Measurements from ENCODE around the gene EIF3K. TPM values are rescaled to one million over a fixed set of nuclear protein-coding genes. Genes with fewer than 3 reads are reported as not detected.
A peak's percentile ranks its signal among the peaks of the same experiment; 100 is the strongest.
"Not testable (repeated sequence)": the region's sequence is repeated elsewhere in the genome, so short reads cannot be mapped to it uniquely, and the experiment has no call there.

Gene EIF3K
- polyA plus RNA-seq, 1 donor = 290 TPM

DNA sequence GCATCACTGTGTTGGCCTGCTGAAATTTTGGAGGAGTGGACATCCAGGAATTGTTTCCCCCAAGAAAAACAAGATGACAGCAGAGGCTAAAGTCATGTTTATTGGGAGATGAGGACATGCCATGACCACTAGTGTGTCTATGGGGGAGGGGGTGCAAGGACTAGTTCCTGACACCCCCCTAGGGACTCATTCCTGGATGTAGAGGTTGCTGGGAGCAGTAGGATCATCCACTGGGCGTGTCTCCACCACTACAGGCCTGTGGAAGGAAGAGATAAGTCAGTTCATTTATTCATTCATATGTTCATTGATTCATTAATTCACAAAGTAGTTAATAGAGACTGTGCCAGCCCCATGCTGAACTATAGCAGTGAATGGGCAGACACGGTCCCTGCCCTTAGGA lies 31.4 kb upstream of the EIF3K start:
- no peak for DNase-seq
- H3K27me3 ChIP-seq (ENCODE audit: control insufficient read depth, insufficient read depth, low read length) = no peaks in the 10 kb centered on the region
- no peak overlapping the region for H3K27ac ChIP-seq (ENCODE audit: low read length)
- no peaks in the 10 kb centered on the region for H3K36me3 ChIP-seq (ENCODE audit: control insufficient read depth, insufficient read depth, low read length)
- H3K4me3 ChIP-seq (ENCODE audit: low read length) = no peak overlapping the region
- no peaks in the 10 kb centered on the region for H3K9me3 ChIP-seq (ENCODE audit: control insufficient read depth, low read depth, low read length)
- WGBS (ENCODE audit: insufficient coverage, low lambda C conversion rate) = no CpG with 5 or more reads among the region's 2 CpGs
- H3K4me1 ChIP-seq (ENCODE audit: control insufficient read depth, insufficient read depth, low read length) = no peaks in the 10 kb centered on the region

DNA sequence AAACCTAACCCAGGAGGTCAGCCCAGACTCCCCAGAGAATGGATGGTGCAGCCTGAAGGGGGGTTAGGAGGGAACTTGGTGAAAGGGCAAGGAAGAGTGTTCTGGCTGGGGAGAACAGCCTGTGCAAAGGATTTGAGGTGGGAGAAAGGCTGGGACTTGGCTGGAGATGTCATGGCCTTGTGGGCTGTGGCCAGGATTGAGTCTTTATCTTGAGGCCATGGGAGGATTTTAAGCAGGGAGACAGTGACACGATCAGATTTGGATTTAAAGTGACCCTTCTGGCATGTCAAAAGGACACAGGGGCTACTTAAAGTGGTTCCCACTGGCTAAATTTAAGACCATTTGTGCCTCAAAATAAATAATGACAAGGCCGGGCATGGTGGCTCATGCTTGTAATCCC lies 30.9 kb upstream of the EIF3K start:
- no peak overlapping the region for H3K4me3 ChIP-seq (ENCODE audit: low read length)
- no peaks in the 10 kb centered on the region for H3K9me3 ChIP-seq (ENCODE audit: control insufficient read depth, low read depth, low read length)
- DNase-seq = no peak
- H3K27me3 ChIP-seq (ENCODE audit: control insufficient read depth, insufficient read depth, low read length) = no peaks in the 10 kb centered on the region
- H3K36me3 ChIP-seq (ENCODE audit: control insufficient read depth, insufficient read depth, low read length) = no peaks in the 10 kb centered on the region
- no CpG with 5 or more reads among the region's 2 CpGs for WGBS (ENCODE audit: insufficient coverage, low lambda C conversion rate)
- H3K27ac ChIP-seq (ENCODE audit: low read length) = no peak overlapping the region
- H3K4me1 ChIP-seq (ENCODE audit: control insufficient read depth, insufficient read depth, low read length) = no peaks in the 10 kb centered on the region

DNA sequence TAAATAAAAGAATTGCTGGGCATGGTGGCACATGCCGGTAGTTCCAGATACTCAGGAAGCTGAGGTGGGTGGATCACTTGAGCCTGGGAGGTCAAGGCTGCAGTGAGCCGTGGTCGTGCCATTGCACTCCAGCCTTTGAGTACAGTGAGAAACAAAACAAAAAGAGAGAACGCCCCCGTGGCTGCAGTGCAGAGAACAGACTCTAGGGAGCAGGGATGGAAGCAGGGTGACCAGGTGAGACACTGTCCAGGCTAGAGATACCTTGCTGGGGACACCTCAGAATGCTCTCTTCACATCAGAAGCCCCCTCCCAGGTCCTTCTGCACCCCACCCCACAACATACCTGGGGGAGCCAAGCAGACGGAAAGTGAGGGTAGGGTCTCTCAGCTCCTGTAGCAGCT lies 26.0 kb upstream of the EIF3K start:
- no peak for DNase-seq
- no CpG with 5 or more reads among the region's 6 CpGs for WGBS (ENCODE audit: insufficient coverage, low lambda C conversion rate)
- Histone ChIP-seq H3K9me3 (ENCODE audit: control insufficient read depth, low read depth, low read length) (peaks cover 5% of the 10 kb centered on the region), H3K27ac (ENCODE audit: low read length) (no peak overlapping the region), H3K36me3 (ENCODE audit: control insufficient read depth, insufficient read depth, low read length) (no peaks in the 10 kb centered on the region), H3K4me1 (ENCODE audit: control insufficient read depth, insufficient read depth, low read length) (peaks cover 3% of the 10 kb centered on the region), H3K4me3 (ENCODE audit: low read length) (no peak overlapping the region), H3K27me3 (ENCODE audit: control insufficient read depth, insufficient read depth, low read length) (no peaks in the 10 kb centered on the region)

DNA sequence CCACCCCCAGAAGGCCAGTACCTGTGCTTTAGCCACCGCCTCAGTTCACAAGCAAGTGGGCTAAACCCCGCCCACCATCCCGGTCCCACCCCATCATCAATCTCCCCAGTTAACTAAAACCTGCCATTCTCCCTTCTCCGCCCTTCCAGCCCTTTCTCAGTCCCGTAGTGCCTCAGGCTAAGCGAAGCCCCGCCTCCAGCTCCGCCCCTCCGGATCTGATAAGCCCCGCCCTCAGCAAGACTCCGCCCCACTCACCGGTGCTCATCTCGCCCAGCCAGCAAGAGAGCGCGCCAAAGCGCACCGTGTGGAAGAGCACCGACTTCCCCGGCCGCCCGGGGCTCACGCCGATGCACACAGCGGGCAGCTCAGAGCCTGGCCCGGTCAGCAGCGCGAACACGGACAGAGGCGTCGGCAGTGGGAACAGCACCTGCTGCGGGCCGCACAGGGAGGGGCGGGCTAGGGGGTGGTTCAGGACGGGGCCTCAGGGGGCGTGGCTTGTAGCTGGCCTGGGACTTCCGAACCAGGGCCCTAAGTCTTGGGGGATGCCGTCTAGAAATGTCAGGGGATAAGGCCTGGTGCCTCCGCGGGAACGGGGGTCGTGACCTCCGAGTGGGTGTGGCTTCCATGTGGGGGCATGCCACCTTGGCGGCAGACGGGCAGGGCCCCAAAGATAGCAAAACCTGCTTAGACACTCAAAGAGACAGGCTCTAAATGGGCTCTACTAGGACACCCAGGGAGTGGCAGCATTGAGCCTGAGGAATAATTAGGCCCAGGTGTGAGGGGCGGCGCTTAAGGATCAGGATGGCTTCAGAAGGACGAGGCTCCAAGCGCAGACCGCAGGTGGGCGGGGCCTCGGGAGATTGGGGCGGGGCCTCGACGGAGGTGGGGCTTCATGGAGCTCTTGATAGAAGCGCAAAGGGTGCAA lies 22.7 kb upstream of the EIF3K start:
- peaks cover 3% of the 10 kb centered on the region for H3K4me1 ChIP-seq (ENCODE audit: control insufficient read depth, insufficient read depth, low read length)
- H3K36me3 ChIP-seq (ENCODE audit: control insufficient read depth, insufficient read depth, low read length) = no peaks in the 10 kb centered on the region
- no peak overlapping the region for H3K27ac ChIP-seq (ENCODE audit: low read length)
- peak; percentile 43 to 57 for DNase-seq
- peaks cover 5% of the 10 kb centered on the region for H3K9me3 ChIP-seq (ENCODE audit: control insufficient read depth, low read depth, low read length)
- H3K4me3 ChIP-seq (ENCODE audit: low read length) = peak overlapping the region; percentile 19
- no peaks in the 10 kb centered on the region for H3K27me3 ChIP-seq (ENCODE audit: control insufficient read depth, insufficient read depth, low read length)
- WGBS (ENCODE audit: insufficient coverage, low lambda C conversion rate) = 0% methylated on average over 1 of the region's 55 CpGs

DNA sequence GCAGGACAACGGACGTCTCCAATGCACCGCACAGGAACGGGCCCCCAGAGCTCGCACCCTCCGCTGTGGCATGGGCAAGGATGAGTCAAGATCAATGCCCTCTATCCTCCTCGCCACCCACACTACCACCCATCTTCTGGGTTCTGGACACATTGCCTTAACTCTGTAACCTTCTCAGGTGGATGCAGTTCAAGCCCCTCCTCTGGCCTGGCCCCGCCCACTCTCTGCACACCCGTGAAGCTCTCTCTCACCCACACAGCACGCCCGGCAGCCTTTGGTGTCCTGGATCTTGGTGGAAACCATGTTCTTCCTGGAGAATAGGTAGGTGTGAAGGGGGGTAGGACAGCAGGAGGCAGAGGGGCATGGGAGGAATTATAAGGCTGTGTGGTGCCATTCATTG lies 21.9 kb upstream of the EIF3K start:
- Histone ChIP-seq H3K4me3 (ENCODE audit: low read length) (no peak overlapping the region), H3K27me3 (ENCODE audit: control insufficient read depth, insufficient read depth, low read length) (no peaks in the 10 kb centered on the region), H3K4me1 (ENCODE audit: control insufficient read depth, insufficient read depth, low read length) (peaks cover 3% of the 10 kb centered on the region), H3K9me3 (ENCODE audit: control insufficient read depth, low read depth, low read length) (peaks cover 5% of the 10 kb centered on the region), H3K36me3 (ENCODE audit: control insufficient read depth, insufficient read depth, low read length) (no peaks in the 10 kb centered on the region), H3K27ac (ENCODE audit: low read length) (no peak overlapping the region)
- no peak for DNase-seq
- no CpG with 5 or more reads among the region's 11 CpGs for WGBS (ENCODE audit: insufficient coverage, low lambda C conversion rate)

DNA sequence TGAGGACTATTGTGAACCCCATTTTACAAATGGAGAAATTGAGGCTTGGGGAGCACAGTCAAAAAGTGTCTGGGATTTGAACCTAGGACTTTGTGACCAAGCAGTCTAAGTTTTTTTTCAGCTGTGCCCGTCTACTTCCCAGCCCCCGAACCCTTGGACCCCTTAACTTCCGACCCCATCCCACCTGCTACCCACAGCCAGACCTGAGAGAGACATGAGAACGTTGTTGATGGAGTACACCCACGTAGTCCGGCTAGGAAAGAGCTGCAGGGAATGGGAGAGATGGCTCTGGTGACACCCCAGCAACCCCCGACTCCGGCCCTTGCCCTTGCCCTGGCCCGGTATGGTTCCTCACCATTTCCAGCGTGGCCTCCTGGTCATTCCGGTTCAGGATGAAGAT lies 19.3 kb upstream of the EIF3K start:
- no peaks in the 10 kb centered on the region for H3K36me3 ChIP-seq (ENCODE audit: control insufficient read depth, insufficient read depth, low read length)
- DNase-seq = no peak
- H3K9me3 ChIP-seq (ENCODE audit: control insufficient read depth, low read depth, low read length) = peaks cover 5% of the 10 kb centered on the region
- H3K4me3 ChIP-seq (ENCODE audit: low read length) = no peak overlapping the region
- H3K27me3 ChIP-seq (ENCODE audit: control insufficient read depth, insufficient read depth, low read length) = no peaks in the 10 kb centered on the region
- peaks cover 3% of the 10 kb centered on the region for H3K4me1 ChIP-seq (ENCODE audit: control insufficient read depth, insufficient read depth, low read length)
- WGBS (ENCODE audit: insufficient coverage, low lambda C conversion rate) = 100% methylated on average over 1 of the region's 11 CpGs
- no peak overlapping the region for H3K27ac ChIP-seq (ENCODE audit: low read length)

DNA sequence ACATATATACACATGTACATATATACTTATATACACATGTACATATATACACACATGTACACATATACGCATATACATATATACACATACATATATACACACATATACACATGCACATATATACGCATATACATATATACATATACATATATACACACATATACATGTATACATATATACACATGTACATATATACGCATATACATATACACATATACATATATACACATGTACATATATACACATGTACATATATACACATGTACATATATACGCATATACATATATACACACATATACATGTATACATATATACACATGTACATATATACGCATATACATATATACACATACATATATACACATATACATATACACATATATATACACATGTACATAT lies 16.1 kb upstream of the EIF3K start:
- H3K36me3 ChIP-seq (ENCODE audit: control insufficient read depth, insufficient read depth, low read length); H3K27me3 ChIP-seq (ENCODE audit: control insufficient read depth, insufficient read depth, low read length); DNase-seq; H3K4me3 ChIP-seq (ENCODE audit: low read length); H3K4me1 ChIP-seq (ENCODE audit: control insufficient read depth, insufficient read depth, low read length); H3K9me3 ChIP-seq (ENCODE audit: control insufficient read depth, low read depth, low read length); H3K27ac ChIP-seq (ENCODE audit: low read length): not testable (repeated sequence)
- 100% methylated on average over 1 of the region's 5 CpGs for WGBS (ENCODE audit: insufficient coverage, low lambda C conversion rate)

DNA sequence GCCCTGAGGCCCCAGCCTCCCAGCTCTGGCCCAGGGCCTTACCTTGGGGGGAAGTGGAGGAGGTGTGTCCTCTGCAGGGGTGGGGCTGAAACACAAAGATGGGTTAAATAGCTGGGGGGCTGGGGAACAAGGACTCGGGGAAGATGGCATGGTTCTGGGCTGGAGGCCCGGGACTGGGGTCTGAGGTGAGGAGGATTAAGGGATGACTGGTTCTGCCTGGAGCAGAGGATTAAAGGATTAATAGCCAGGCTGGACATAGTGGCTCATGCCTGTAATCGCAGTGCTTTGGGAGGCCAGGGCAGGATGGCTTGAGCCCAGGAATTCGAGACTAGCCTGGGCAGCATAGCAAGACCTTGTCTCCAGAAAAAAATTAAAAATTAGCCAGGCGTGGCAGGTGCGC lies 12.9 kb upstream of the EIF3K start:
- no peaks in the 10 kb centered on the region for H3K27me3 ChIP-seq (ENCODE audit: control insufficient read depth, insufficient read depth, low read length)
- no CpG with 5 or more reads among the region's 6 CpGs for WGBS (ENCODE audit: insufficient coverage, low lambda C conversion rate)
- H3K27ac ChIP-seq (ENCODE audit: low read length) = no peak overlapping the region
- no peak for DNase-seq
- H3K36me3 ChIP-seq (ENCODE audit: control insufficient read depth, insufficient read depth, low read length) = no peaks in the 10 kb centered on the region
- no peak overlapping the region for H3K4me3 ChIP-seq (ENCODE audit: low read length)
- no peaks in the 10 kb centered on the region for H3K9me3 ChIP-seq (ENCODE audit: control insufficient read depth, low read depth, low read length)
- peaks cover 6% of the 10 kb centered on the region for H3K4me1 ChIP-seq (ENCODE audit: control insufficient read depth, insufficient read depth, low read length)

DNA sequence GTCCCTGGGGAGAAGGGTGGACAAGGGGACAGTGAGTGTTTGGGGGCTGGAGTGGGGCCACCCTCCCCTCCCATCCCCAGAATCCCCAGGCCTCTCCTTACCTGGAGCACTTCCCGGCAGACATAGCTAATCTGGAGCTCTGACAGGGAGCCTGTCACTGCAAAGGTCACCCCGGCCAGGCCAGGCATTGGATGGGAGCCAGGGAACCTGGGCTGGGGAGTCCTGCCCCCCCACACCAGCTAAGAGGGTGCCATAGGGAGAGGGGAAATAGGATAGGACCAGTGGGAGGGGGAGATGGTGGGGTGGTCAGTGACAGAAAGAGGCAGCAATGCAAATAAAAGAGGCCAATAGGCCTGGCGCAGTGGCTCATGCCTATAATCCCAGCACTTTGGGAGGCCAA lies 4.7 kb upstream of the EIF3K start:
- H3K4me3 ChIP-seq (ENCODE audit: low read length) = no peak overlapping the region

DNA sequence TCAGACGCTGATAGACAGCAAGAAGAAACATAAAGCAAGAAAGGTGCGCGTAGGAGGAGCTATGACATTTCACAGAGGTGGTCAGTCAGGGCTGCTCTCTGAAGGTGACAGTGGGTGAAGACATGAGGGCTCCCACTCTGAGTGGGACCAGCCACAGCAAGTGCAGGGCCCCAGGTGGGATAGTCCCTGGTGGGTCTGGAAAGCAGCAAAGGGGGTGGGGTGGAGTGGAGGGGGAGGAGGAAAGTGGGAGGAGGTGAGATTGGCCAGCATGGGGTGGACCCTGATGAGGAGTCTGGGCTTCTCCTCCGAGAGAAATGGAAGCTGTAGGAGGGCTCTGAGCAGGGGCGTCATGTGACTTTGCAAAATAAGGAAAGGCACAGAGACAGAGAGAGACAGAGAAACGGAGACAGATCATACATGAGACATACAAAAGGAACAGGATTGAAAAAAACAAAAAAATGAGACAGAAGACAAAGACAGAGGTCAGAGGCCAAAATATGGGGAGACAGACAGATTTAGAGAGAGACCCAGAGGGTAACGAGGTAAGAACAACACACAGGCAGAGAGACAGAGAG lies 3.9 kb upstream of the EIF3K start:
- Histone ChIP-seq H3K27ac (ENCODE audit: low read length) (no peak overlapping the region), H3K36me3 (ENCODE audit: control insufficient read depth, insufficient read depth, low read length) (no peaks in the 10 kb centered on the region), H3K4me3 (ENCODE audit: low read length) (no peak overlapping the region), H3K27me3 (ENCODE audit: control insufficient read depth, insufficient read depth, low read length) (no peaks in the 10 kb centered on the region), H3K4me1 (ENCODE audit: control insufficient read depth, insufficient read depth, low read length) (peaks cover 15% of the 10 kb centered on the region), H3K9me3 (ENCODE audit: control insufficient read depth, low read depth, low read length) (no peaks in the 10 kb centered on the region)
- no peak for DNase-seq
- 68% methylated on average over 2 of the region's 7 CpGs for WGBS (ENCODE audit: insufficient coverage, low lambda C conversion rate)

More for the DNA sequence above, 4.7 kb upstream of the EIF3K start:
- no peaks in the 10 kb centered on the region for H3K9me3 ChIP-seq (ENCODE audit: control insufficient read depth, low read depth, low read length)
- peaks cover 10% of the 10 kb centered on the region for H3K4me1 ChIP-seq (ENCODE audit: control insufficient read depth, insufficient read depth, low read length)
- H3K36me3 ChIP-seq (ENCODE audit: control insufficient read depth, insufficient read depth, low read length) = no peaks in the 10 kb centered on the region
- no peaks in the 10 kb centered on the region for H3K27me3 ChIP-seq (ENCODE audit: control insufficient read depth, insufficient read depth, low read length)
- WGBS (ENCODE audit: insufficient coverage, low lambda C conversion rate) = no CpG with 5 or more reads among the region's 3 CpGs
- no peak for DNase-seq
- H3K27ac ChIP-seq (ENCODE audit: low read length) = no peak overlapping the region
